Testis (tissue), 2 donors: ENCODE measurements around the gene DPH5.

Experiments used
- CTCF ChIP-seq, 3 experiments: fragments of 450-650 bp in 2 of 3; fragments of 200-600 bp in 1 of 3; sonication (generic) in 1 of 3; IDR thresholded peaks; one replicate each; pipeline ENCODE4 v1.5.1; 2016 to 2019; ENCODE audit warnings: antibody characterized with exemption in 3 of 3, mild to moderate bottlenecking in 2 of 3, moderate library complexity in 1 of 3
- POLR2A ChIP-seq: fragments of 450-650 bp; IDR thresholded peaks from one replicate; pipeline ENCODE4 v1.6.1; 2017; ENCODE audit warnings: antibody characterized with exemption, mild to moderate bottlenecking, moderate library complexity

- TF ChIP-seq CTCF (IDR thresholded peaks at IDR 0.05) (no peak), POLR2A (no peak)
Observed at GRCh38 chr1:100941580-100942216, 83.9 kb downstream of the DPH5 start.
